ENCODE measurements around the gene MME.
A peak's percentile ranks its signal among the peaks of the same experiment; 100 is the strongest.

Gene MME

DNA sequence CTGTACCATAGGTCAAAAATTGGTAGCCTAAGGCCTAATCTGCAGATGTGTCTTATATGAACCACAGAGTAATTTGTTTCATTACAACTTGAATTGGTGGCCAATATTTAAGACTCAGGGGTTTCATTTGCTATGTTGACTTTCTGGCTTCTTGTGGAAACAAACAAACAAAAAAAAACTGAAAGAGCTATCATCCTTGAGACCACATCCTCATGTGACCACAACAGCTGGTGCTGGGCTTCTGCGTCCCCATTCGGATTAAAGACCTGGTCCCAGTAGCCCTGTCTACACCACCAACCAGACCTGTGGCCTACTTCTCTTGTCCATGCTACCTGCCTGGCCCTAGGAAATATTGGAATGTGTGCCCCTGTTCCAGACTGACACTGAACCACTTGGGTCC, 151.7 kb downstream of the MME start:
- no peak for TF ChIP-seq ZFX (IDR thresholded peaks at IDR 0.05)
- peak overlapping the region; percentile 87 for H3K27ac ChIP-seq

DNA sequence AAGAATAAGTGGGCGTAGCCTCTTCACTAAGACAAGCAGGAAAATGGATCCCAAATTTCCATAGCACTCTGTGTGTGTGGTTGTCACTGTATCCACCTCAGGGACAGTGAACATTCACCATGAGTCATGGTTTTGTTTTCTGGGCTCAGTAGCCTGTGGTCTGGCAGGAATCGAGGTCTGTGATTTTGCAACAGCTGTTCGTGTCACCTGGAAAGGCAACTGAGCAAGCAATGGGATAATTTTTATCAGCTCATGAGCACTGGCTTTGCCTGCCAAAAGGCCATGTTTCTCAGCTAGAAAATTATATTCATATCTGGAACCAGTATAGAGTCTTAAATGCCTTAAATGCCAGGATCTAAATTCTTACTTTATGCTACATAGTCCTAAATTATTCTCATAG, 152.5 kb downstream of the MME start:
- H3K27ac ChIP-seq = peak overlapping the region; percentile 87; the same call in 1 of the 2 replicates
- no peak for TF ChIP-seq ZFX (IDR thresholded peaks at IDR 0.05)
- TF ChIP-seq, protein P1, sequence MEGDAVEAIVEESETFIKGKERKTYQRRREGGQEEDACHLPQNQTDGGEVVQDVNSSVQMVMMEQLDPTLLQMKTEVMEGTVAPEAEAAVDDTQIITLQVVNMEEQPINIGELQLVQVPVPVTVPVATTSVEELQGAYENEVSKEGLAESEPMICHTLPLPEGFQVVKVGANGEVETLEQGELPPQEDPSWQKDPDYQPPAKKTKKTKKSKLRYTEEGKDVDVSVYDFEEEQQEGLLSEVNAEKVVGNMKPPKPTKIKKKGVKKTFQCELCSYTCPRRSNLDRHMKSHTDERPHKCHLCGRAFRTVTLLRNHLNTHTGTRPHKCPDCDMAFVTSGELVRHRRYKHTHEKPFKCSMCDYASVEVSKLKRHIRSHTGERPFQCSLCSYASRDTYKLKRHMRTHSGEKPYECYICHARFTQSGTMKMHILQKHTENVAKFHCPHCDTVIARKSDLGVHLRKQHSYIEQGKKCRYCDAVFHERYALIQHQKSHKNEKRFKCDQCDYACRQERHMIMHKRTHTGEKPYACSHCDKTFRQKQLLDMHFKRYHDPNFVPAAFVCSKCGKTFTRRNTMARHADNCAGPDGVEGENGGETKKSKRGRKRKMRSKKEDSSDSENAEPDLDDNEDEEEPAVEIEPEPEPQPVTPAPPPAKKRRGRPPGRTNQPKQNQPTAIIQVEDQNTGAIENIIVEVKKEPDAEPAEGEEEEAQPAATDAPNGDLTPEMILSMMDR (conservative IDR thresholded peaks at IDR 0.05) = no peak

DNA sequence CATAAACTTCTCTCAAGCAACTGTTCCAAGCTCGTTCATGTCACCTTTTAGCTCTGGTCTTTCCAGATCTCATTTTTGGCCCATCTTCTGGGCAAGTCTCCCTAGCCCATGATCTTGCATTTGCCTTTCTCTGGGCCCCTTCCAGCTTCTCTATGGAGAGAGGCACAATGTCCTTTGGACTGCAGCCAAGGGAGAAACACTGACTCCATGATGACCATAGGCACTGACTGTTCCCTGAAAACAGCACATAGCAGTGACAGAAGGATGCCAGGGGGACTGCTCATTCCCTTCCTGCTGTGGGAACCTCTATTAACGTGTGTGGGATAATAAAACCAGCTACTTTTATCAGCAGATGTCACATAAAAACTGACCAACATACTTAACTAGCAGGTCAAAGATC, 153.1 kb downstream of the MME start:
- H3K27ac ChIP-seq = peak overlapping the region; percentile 87
- TF ChIP-seq ZFX (IDR thresholded peaks at IDR 0.05) = no peak
- TF ChIP-seq, protein P1 (conservative IDR thresholded peaks at IDR 0.05) = no peak

All from C4-2B (cell line).